HG03060 (cell line): ENCODE results near the gene CTXND1.

ENCODE experiments used
- ATAC-seq: cut with Tn5 transposase; IDR thresholded peaks from one replicate; pipeline ENCODE4 v1.9.1; 2021; ENCODE audit warnings: low read depth, moderate number of reproducible peaks; ENCODE audit not compliant: unreplicated experiment

CTXND1 gene

GRCh38 chr15:80260551-80260950 lies 8.5 kb upstream of the CTXND1 start:
- ATAC-seq: no peak

- ATAC-seq: no peak
Measured at GRCh38 chr15:80259942-80260510, 8.0 kb upstream of the CTXND1 start.

DNA sequence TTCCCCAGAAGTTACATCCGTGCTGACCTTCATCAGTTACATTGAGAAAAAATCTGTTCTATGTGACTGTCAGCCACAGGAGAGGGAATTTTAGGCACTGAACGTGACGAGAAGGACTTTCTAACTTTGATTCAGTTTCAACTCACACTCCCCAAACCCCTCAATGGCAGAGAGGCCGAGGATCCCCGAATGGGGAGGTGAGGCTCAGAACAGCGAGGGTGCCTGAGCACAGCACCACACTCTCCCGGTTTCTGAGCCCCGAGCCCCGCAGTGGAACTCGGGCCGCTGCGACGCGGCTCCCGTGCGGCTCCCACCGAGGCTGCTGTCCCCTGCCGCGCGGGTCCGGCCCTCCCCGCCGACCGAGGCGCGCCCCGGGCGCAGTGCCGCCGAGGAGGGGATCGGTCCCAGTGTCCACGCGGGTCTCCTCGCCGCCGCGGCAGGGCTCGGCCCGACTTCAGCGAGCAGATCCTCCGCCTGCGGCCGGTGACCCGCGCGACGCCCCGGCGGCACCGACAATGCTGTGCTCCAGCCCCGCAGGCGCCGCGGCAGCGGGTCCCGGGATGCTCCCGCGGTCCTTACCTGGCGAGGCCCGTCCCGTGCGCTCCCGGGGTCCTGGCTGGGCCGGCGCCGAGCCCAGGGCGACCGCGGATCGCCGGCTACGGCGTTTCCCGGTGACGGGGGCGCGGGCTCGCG lies 439 bp downstream of the CTXND1 start:
- ATAC-seq: no peak

DNA sequence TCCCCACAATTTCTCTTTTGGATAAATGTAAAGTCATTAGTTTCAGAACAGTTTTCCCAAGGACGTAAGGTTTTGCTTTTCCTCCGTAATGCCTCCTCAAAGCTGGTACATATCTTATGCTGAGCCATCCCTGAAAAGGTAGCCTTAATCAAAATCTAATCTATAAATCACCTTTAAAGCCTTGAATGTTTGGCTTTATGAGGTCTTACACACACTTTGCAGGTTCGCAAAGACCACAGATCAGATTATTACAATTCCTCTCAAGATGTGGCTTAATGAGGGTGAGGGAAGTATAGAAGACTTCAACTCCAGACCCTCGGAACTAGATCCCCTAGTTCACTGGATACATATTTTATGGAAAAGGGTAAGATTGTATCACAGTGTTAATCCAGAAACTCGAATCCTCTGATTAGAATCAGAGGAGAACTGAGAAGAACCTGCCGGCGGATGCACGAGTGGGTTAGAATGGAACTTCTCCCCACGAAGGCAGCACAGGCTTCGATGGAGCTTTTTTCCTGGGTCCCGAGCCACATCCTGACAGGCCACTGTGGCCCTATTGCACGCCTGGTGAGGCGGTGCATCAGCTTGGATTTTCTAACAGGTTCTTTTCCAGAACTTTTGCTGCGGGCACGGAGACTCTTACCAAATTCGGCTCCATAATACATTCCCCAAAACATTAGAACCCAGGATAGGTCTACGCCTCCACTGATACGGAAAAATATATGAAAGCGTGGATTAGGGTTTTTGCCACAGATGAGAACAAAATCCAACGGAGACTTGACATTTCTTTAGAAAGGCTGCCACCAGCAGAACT lies 1.2 kb downstream of the CTXND1 start:
- no peak for ATAC-seq

GRCh38 chr15:80249973-80250372 lies 2.0 kb downstream of the CTXND1 start:
- ATAC-seq: no peak

GRCh38 chr15:80247320-80247719 lies 4.7 kb downstream of the CTXND1 start:
- ATAC-seq: no peak

DNA sequence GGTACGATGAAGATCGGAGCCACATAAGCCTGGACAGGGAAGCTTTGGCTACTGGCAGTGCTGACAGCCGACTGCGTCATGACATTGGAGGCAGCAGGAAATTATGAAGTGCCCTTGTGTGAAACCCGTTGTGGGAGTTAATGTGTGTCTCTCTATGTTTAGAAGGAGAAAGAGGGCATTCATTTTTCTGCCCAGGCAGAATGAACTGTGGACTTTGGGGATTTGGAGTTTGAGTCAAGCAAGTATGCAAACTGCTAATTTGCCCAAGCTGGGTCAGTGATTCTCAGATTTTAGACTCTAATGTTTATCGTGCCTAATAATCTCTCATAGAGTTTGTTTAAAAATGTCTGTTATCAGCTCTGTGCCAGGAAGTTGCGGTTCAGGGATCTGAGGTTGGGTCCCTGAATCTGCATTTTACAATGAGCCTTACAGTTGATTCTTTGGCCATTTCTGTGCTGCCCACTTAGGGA lies 5.6 kb downstream of the CTXND1 start:
- ATAC-seq: no peak

DNA sequence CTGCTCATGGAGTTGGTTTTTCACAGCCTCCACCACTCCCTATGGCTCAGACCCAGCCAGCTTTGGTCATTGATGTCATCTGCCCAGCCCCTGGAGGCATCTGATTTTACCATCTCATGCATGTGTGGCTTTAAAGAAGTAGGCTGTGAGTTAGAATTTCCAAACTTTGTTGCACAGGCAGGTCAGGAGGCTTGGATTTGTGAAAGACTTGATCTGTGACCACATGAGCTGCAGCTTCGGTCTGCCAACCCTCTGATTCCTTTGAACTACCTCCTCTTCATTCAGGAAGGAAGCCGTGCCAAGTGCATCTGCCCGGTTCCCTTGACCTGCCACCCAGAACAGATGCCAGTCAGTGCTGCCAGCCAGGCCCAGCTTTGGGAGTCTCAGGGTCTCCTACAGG lies 9.2 kb downstream of the CTXND1 start:
- ATAC-seq: no peak

- ATAC-seq: no peak
Measured at GRCh38 chr15:80242132-80242769, 9.8 kb downstream of the CTXND1 start.

- no peak for ATAC-seq
Measured at GRCh38 chr15:80241508-80241907, 10.5 kb downstream of the CTXND1 start.

DNA sequence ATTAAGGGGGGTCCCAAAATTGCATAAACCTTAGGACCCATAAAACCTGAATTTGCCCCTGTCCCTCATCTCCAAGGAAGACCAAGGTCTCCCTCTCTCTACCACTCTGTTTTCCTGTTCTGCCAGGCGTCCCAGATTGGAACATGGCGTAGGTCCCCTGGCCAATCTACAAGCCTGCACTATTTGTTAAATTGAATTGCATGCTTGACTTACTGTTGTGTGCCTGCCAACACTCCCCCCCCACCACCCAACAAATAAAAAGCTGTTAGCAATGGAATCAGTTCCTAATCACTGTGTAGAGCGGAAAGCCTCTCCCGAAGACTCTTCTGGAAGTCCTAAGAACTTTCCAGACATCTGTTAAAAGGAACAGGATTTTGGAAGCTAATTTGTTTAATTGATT lies 11.7 kb downstream of the CTXND1 start:
- ATAC-seq: no peak

DNA sequence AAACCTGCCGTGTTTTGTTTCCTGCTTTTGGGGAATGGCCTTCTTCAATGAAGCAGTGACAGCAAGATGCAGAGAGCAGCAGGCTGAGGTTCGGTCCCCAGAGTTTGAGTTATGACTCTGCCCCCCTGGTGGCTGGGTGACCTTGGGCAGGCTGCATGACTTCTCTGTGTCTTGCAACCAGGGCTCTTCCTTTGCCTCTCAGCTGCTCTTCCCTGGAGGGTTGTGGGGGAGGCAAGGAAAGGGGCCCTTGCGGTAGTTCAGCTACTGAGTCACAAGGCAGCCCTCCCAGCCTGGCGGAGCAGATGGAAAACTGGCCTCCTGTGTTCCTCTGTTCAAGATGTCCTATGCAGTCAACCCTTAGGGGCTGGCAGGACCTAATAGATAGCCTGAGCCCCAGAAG lies 17.1 kb downstream of the CTXND1 start:
- ATAC-seq: no peak

GRCh38 chr15:80233581-80233980 lies 18.4 kb downstream of the CTXND1 start:
- no peak for ATAC-seq

GRCh38 chr15:80231371-80231770 lies 20.6 kb downstream of the CTXND1 start:
- no peak for ATAC-seq

DNA sequence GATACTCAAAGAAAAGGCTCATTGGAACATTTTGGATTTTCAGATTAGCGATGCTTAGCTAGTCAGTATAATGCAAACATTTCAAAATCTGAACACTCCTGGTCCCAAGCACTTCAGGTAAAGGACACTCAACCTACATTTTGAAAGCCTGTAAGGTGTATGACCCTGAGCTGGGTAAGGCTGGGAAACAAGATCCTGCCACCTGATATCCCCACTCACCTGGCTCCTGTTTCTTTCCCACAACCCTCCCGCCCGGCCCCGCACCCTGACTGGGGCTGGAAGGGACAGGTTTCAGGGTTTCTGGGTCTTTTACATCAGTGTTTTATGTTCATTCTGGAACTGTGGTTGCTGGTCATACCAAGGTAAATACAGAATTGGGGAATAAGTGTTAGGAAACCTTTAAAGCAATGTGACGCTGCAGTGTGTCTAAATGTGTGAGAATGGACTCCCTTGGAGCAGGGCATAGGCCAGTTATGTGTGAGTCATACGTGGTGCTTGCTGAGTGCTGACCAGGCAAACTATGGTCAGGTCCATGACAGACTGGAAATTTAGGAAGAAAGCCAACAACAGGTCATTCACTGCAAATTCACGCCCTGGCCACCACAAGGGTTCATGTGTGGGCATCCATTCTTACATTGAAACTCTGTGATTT lies 22.9 kb downstream of the CTXND1 start:
- ATAC-seq: no peak

DNA sequence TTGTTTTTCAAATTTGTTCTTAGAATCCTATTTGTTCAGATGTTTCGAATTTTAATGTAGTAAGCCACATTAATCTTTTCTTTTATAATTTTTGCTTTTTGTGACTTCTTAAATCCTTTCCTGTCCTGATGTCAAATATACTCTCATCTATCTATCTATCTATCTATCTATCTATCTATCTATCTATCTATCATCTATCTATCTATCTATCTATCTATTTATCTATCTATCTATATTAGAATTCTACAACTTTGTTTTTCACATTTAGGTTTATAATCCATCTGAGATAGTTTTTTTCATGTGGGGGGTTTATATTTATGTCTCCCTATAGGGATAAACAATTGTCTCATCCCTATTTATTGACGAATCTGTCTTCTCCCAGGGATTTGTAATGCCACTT lies 32.1 kb downstream of the CTXND1 start:
- ATAC-seq: no peak

GRCh38 chr15:80217327-80217900 lies 34.6 kb downstream of the CTXND1 start:
- no peak for ATAC-seq

GRCh38 chr15:80216911-80217310 lies 35.1 kb downstream of the CTXND1 start:
- ATAC-seq: no peak

DNA sequence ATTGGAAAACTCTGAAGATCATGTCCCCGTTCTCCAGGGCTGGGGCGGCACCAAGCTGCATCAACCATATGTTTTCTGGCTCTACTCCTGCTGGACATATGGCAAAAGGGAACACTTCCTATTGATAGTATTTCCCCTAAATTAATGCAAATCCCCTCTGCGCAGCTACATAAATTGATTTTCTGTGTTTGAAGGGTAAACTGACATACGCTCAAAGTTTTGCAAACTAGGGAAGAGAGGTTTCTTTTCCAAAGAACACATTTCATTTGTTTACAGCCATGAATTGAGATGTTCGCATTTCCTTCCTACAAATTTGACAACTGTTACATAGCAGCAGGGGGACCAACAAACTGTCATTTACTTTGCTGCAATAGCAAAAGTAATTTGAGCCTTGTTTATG lies 35.9 kb downstream of the CTXND1 start:
- ATAC-seq: no peak

GRCh38 chr15:80214910-80215309 lies 37.1 kb downstream of the CTXND1 start:
- no peak for ATAC-seq
